Measurements from ENCODE around the gene KRTAP29-1.

The KRTAP29-1 gene

GRCh38 chr17:41343029-41343428 is 40.4 kb upstream of the KRTAP29-1 start:
- no peak for DNase-seq (ENCODE audit: extremely low spot score)
- TF ChIP-seq CTCF (IDR thresholded peaks at IDR 0.05; ENCODE audit: control extremely low read depth, extremely low read depth, low read depth, missing control alignments), result no peak
- CTCF ChIA-PET, result interaction anchor here (1.6 kb wide), 1 partner anchor 21 kb away, joined by 3 read pairs; no protein-coding TSS in a partner anchor
- POLR2A ChIA-PET, result no interaction called here

GRCh38 chr17:41340934-41341861 is 38.5 kb upstream of the KRTAP29-1 start:
- DNase-seq (ENCODE audit: extremely low spot score), result no peak
- TF ChIP-seq CTCF (IDR thresholded peaks at IDR 0.05; ENCODE audit: control extremely low read depth, extremely low read depth, low read depth, missing control alignments), result no peak
- POLR2A ChIA-PET, result no interaction called here
- CTCF ChIA-PET, result no interaction called here

GRCh38 chr17:41340494-41340893 is 37.8 kb upstream of the KRTAP29-1 start:
- TF ChIP-seq CTCF (IDR thresholded peaks at IDR 0.05; ENCODE audit: control extremely low read depth, extremely low read depth, low read depth, missing control alignments), result no peak
- ChIA-PET POLR2A (no interaction called here), CTCF (interaction anchor here (1.0 to 1.3 kb wide), 2 partner anchors 9 kb away, joined by 3 to 4 read pairs; no protein-coding TSS in a partner anchor)
- DNase-seq (ENCODE audit: extremely low spot score), result no peak

DNA sequence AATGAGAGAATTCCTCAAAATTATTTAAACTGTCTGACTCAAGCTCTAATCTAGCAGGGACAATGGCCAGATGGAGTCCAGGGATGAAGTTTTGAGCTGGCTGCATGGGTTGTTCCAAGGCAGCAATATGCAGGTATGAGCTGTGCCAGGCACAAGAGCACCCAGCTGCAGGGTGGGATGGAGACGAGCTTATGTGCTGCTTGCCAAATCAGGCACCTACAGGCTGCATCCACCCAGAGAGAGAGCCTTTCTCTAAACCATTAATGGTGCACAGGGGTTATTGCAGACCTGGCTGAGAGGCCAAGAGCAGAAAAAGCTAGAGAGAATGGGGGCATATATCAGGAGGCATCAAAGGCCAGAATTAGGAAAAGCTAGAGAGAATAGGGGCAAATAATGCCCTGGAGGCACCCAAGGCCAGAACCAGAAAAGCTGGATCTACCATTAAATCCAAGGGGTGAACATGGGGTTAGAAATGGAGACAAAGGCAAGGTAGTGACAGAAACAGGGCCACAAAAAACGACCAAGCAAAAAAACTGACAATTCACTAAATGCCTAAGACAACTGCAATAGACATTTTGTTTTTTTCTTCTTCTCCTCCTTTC is 37.0 kb upstream of the KRTAP29-1 start:
- no peak for DNase-seq (ENCODE audit: extremely low spot score)
- POLR2A ChIA-PET, result no interaction called here
- TF ChIP-seq CTCF (IDR thresholded peaks at IDR 0.05; ENCODE audit: control extremely low read depth, extremely low read depth, low read depth, missing control alignments), result no peak
- CTCF ChIA-PET, result interaction anchor here (1.0 to 1.3 kb wide), 2 partner anchors 8 to 10 kb away, joined by 3 to 4 read pairs; no protein-coding TSS in a partner anchor

- no peak for TF ChIP-seq CTCF (IDR thresholded peaks at IDR 0.05; ENCODE audit: control extremely low read depth, extremely low read depth, low read depth, missing control alignments)
- DNase-seq (ENCODE audit: extremely low spot score), result no peak
- ChIA-PET POLR2A (no interaction called here), CTCF (no interaction called here)
Measured at GRCh38 chr17:41338961-41339485, 36.4 kb upstream of the KRTAP29-1 start.

- DNase-seq (ENCODE audit: extremely low spot score), result no peak
- CTCF ChIA-PET, result interaction anchor here (1.1 kb wide), 1 partner anchor 69 kb away, joined by 3 read pairs; no protein-coding TSS in a partner anchor
- POLR2A ChIA-PET, result no interaction called here
- TF ChIP-seq CTCF (IDR thresholded peaks at IDR 0.05; ENCODE audit: control extremely low read depth, extremely low read depth, low read depth, missing control alignments), result no peak
Measured at GRCh38 chr17:41335747-41336146, 33.1 kb upstream of the KRTAP29-1 start.

Measured in GM10248 (cell line).